CD14-positive monocyte (primary cell): ENCODE results near the gene POLR2B. TPM values are rescaled to one million over a fixed set of nuclear protein-coding genes. Genes with fewer than 3 reads are reported as not detected.

Experiments
- DNase-seq, 3 donors: peaks; one replicate each; pipeline ENCODE4 v3.0.0-alpha.2; 2011 to 2022
- H2AFZ ChIP-seq: 2 replicates; pipeline ENCODE4 v1.6.0; 2012; ENCODE audit warnings: mild to moderate bottlenecking, low read depth, low read length, inconsistent platforms; ENCODE audit not compliant: insufficient read depth, poor library complexity, severe bottlenecking
- H3K27ac ChIP-seq, 2 donors: 1 replicate in 1 of 2; 2 replicates in 1 of 2; pipeline ENCODE4 v1.5.1; 2012 to 2013; ENCODE audit warnings: low read length in 2 of 2, control low read depth in 1 of 2, inconsistent platforms in 1 of 2, low read depth in 1 of 2, mild to moderate bottlenecking in 1 of 2
- H3K27me3 ChIP-seq, 2 donors: one replicate each; pipeline versions ENCODE4 v1.6.0 to v1.6.1; 2011 to 2013; ENCODE audit warnings: low read length in 2 of 2; ENCODE audit not compliant: control insufficient read depth in 2 of 2, insufficient read depth in 2 of 2
- H3K36me3 ChIP-seq, 2 donors: replicated peaks in 1 of 2; 1 replicate in 1 of 2; 2 replicates in 1 of 2; pipeline versions ENCODE4 v1.5.1 to v1.6.1; 2012 to 2013; ENCODE audit warnings: low read length in 2 of 2, control low read depth in 1 of 2, inconsistent platforms in 1 of 2, mild to moderate bottlenecking in 1 of 2; ENCODE audit not compliant: insufficient read depth in 2 of 2, control insufficient read depth in 1 of 2
- H3K4me1 ChIP-seq, 2 donors: 1 replicate in 1 of 2; 2 replicates in 1 of 2; pipeline versions ENCODE4 v1.5.1 to v1.6.1; 2012 to 2013; ENCODE audit warnings: low read length in 2 of 2, control low read depth in 1 of 2, inconsistent platforms in 1 of 2, mild to moderate bottlenecking in 1 of 2, moderate library complexity in 1 of 2; ENCODE audit not compliant: insufficient read depth in 2 of 2, control insufficient read depth in 1 of 2
- H3K4me2 ChIP-seq: replicated peaks from 2 replicates; pipeline ENCODE3; 2012; ENCODE audit warnings: low read length, moderate library complexity, mild to moderate bottlenecking; ENCODE audit not compliant: poor library complexity, severe bottlenecking; ENCODE audit errors: extremely low read depth
- H3K4me3 ChIP-seq, 3 experiments: fragments of 200-600 bp in 1 of 3; sonication (generic) in 1 of 3; replicated peaks in 1 of 3; 1 replicate in 2 of 3; 2 replicates in 1 of 3; pipeline ENCODE4 v1.5.1; 2011 to 2013; ENCODE audit warnings: low read length in 3 of 3, mild to moderate bottlenecking in 3 of 3, control low read depth in 2 of 3, low read depth in 2 of 3, inconsistent platforms in 1 of 3, moderate library complexity in 1 of 3
- H3K79me2 ChIP-seq: 2 replicates; pipeline ENCODE4 v1.6.0; 2012; ENCODE audit warnings: mild to moderate bottlenecking, control low read depth, inconsistent platforms, low read length, moderate library complexity; ENCODE audit not compliant: insufficient read depth
- H3K9ac ChIP-seq: 2 replicates; pipeline ENCODE4 v1.6.0; 2017; ENCODE audit warnings: low read length, mild to moderate bottlenecking; ENCODE audit not compliant: insufficient read depth, poor library complexity, severe bottlenecking
- H3K9me3 ChIP-seq, 2 donors: replicated peaks in 1 of 2; 1 replicate in 1 of 2; 2 replicates in 1 of 2; pipeline versions ENCODE4 v1.5.1 to v1.6.1; 2012 to 2013; ENCODE audit warnings: low read length in 2 of 2, control low read depth in 1 of 2; ENCODE audit not compliant: control insufficient read depth in 1 of 2, insufficient read depth in 1 of 2
- H4K20me1 ChIP-seq: 2 replicates; pipeline ENCODE4 v1.6.0; 2012; ENCODE audit warnings: mild to moderate bottlenecking, low read length, control low read depth, moderate library complexity; ENCODE audit not compliant: insufficient read depth
- H3K27ac Mint-ChIP-seq, 7 donors: one replicate each; pipeline ENCODE4 v1.8.0; 2020; ENCODE audit warnings: mild to moderate bottlenecking in 7 of 7, mixed read lengths in 7 of 7, moderate library complexity in 6 of 7, inconsistent platforms in 2 of 7
- H3K27me3 Mint-ChIP-seq, 3 donors: one replicate each; pipeline ENCODE4 v1.8.0; 2021 to 2022; ENCODE audit warnings: low read depth in 3 of 3, mild to moderate bottlenecking in 3 of 3, mixed read lengths in 3 of 3, moderate library complexity in 3 of 3, inconsistent platforms in 1 of 3
- H3K36me3 Mint-ChIP-seq, 2 donors: one replicate each; pipeline ENCODE4 v1.8.0; 2020; ENCODE audit warnings: mixed read lengths in 2 of 2, inconsistent platforms in 1 of 2, mild to moderate bottlenecking in 1 of 2
- H3K4me1 Mint-ChIP-seq: one replicate; pipeline ENCODE4 v1.8.0; 2020; ENCODE audit warnings: mild to moderate bottlenecking, mixed read lengths
- H3K4me3 Mint-ChIP-seq, 2 donors: one replicate each; pipeline ENCODE4 v1.8.0; 2020; ENCODE audit warnings: mild to moderate bottlenecking in 2 of 2, mixed read lengths in 2 of 2, moderate library complexity in 1 of 2
- H3K9me3 Mint-ChIP-seq, 7 donors: one replicate each; pipeline ENCODE4 v1.8.0; 2020 to 2022; ENCODE audit warnings: mixed read lengths in 7 of 7, mild to moderate bottlenecking in 6 of 7, moderate library complexity in 6 of 7, inconsistent platforms in 2 of 7
- WGBS: methylation state at CpG from one replicate; pipeline ENCODE4 v1.1.5; 2013; ENCODE audit warnings: missing lambda C conversion rate; ENCODE audit not compliant: insufficient coverage; 5-methylcytosine and 5-hydroxymethylcytosine counted together
- intact Hi-C, 2 donors: fragments of 100-400 bp; cut with micrococcal nuclease; formaldehyde crosslinking; loops; one replicate each; pipeline versions ENCODE4 v1.15.0 to v1.15.1; 2023
- polyA plus RNA-seq, 3 donors: library from polyadenylated mRNA; depleted of rRNA in 1 of 3; unstranded in 2 of 3; stranded (reverse) in 1 of 3; fragments of 300-500 nt in 2 of 3; fragments of >200 nt in 1 of 3; fragmentation: Illumina TruSeq in 2 of 3; gene quantifications; 1 replicate in 2 of 3; 2 replicates in 1 of 3; pipeline ENCODE4 v1.2.3, GENCODE V29; 2012 to 2021
- TF ChIP-seq, protein P1 (sequence below): fragments of 200-600 bp; IDR thresholded peaks from one replicate; pipeline ENCODE4 v1.8.0; 2022; ENCODE audit warnings: antibody characterized with exemption, mild to moderate bottlenecking

POLR2B gene
- polyA plus RNA-seq, 3 donors: 29.0 to 42.1 (median 36.1) TPM

- Histone ChIP-seq H3K4me1 (peaks cover 34 to 43% of the 10 kb centered on the region in 2 donors), H3K4me2 (peak overlapping the region; percentile 96), H4K20me1 (peaks cover 76% of the 10 kb centered on the region), H3K27me3 (no peaks in the 10 kb centered on the region), H3K4me3 (peak overlapping the region; percentile 86 to 99 (median 87)), H3K79me2 (peaks cover 88% of the 10 kb centered on the region), H3K27ac (peak overlapping the region; percentile 91 to 95), H3K9ac (peak overlapping the region; percentile 86), H3K36me3 (peaks cover 0 to 20% of the 10 kb centered on the region in 2 donors), H2AFZ (peak overlapping the region; percentile 91), H3K9me3 (no peaks in the 10 kb centered on the region)
- TF ChIP-seq, protein P1, sequence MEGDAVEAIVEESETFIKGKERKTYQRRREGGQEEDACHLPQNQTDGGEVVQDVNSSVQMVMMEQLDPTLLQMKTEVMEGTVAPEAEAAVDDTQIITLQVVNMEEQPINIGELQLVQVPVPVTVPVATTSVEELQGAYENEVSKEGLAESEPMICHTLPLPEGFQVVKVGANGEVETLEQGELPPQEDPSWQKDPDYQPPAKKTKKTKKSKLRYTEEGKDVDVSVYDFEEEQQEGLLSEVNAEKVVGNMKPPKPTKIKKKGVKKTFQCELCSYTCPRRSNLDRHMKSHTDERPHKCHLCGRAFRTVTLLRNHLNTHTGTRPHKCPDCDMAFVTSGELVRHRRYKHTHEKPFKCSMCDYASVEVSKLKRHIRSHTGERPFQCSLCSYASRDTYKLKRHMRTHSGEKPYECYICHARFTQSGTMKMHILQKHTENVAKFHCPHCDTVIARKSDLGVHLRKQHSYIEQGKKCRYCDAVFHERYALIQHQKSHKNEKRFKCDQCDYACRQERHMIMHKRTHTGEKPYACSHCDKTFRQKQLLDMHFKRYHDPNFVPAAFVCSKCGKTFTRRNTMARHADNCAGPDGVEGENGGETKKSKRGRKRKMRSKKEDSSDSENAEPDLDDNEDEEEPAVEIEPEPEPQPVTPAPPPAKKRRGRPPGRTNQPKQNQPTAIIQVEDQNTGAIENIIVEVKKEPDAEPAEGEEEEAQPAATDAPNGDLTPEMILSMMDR: no peak
- peak in 2 of 3 donors; percentile 26 to 44 for DNase-seq
- peak overlapping the region; percentile 100 for H3K4me3 Mint-ChIP-seq
- no peaks in the 10 kb centered on the region for H3K9me3 Mint-ChIP-seq
- intact Hi-C loops: loop anchor here (5.0 kb wide), 2 partner anchors 72 to 542 kb away; partner anchors contain the start of genes REST (in 2 of the 2), PAICS (in 1 of the 2) and PPAT (in 1 of the 2)
- peak overlapping the region; percentile 92 to 99 (median 98) for H3K27ac Mint-ChIP-seq
- whole genome bisulfite sequencing: 10% methylated on average over 4 of the region's 21 CpGs
- peaks cover 44% of the 10 kb centered on the region for H3K4me1 Mint-ChIP-seq
- no peaks in the 10 kb centered on the region for H3K27me3 Mint-ChIP-seq
- H3K36me3 Mint-ChIP-seq: peaks cover 11 to 27% of the 10 kb centered on the region in 2 donors
These were observed 851 bp downstream of the POLR2B start for GRCh38 chr4:56979421-56980072.

- DNase-seq: no peak
- Histone ChIP-seq H3K36me3 (peaks cover 13 to 42% of the 10 kb centered on the region in 2 donors), H2AFZ (no peak overlapping the region), H3K4me2 (no peak overlapping the region), H3K27ac (peak overlapping the region in 1 of 2 donors; percentile 31), H3K4me1 (peaks cover 15 to 21% of the 10 kb centered on the region in 2 donors), H3K4me3 (no peak overlapping the region), H3K9me3 (no peaks in the 10 kb centered on the region), H4K20me1 (peaks cover 81% of the 10 kb centered on the region), H3K79me2 (peaks cover 87% of the 10 kb centered on the region), H3K9ac (no peak overlapping the region), H3K27me3 (no peaks in the 10 kb centered on the region)
- Mint-ChIP-seq H3K4me3 (no peak overlapping the region), H3K27ac (peak overlapping the region in 3 of 7 donors; percentile 10 to 76 (median 35)), H3K36me3 (peaks cover 21 to 36% of the 10 kb centered on the region in 2 donors), H3K9me3 (no peaks in the 10 kb centered on the region), H3K27me3 (no peaks in the 10 kb centered on the region), H3K4me1 (peaks cover 29% of the 10 kb centered on the region)
- intact Hi-C loops: no loop called here
- TF ChIP-seq, protein P1: no peak
- no CpG with 5 or more reads among the region's 4 CpGs for WGBS
These were observed 3.1 kb downstream of the POLR2B start for GRCh38 chr4:56981795-56982201.
